NCI-H82 (cell line): ENCODE results near the gene EMILIN2.
"Not testable (repeated sequence)": the region's sequence is repeated elsewhere in the genome, so short reads cannot be mapped to it uniquely, and the experiment has no call there.

ENCODE experiments used
- DNase-seq: peaks from one replicate; lab custom pipeline; 2025; lab: John Stamatoyannopoulos, UW

EMILIN2 gene

DNA sequence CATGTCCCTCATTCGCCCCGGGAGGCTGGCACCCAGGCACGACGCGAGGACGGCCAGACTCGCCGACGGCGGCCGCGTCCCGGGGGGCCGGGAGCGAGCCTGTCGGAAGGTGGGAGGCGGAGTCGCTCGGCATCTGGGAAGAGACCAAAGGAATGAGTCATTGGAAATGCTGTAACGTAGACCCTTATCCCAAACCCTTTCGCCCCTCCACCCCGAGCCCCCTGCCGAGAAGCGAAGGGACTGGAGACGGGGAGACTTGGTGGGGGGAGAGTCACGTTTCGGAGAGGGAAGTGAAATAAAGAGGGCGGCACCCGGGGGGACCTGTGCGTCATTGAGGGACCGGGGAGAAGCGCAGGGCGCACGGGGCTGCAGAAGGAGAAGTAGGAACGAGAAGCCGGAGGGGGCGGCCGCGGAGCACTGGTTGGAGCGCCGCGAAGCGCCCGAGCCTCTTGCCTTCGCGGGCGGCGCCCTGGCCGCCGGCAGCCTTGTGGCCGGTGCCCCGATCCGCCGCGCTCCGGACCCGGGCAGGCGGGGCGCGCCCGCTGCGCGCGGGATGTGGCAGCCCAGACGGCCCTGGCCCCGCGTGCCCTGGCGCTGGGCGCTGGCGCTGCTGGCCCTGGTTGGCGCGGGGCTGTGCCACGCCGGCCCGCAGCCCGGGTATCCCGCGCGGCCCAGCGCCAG, at the start of gene EMILIN2:
Gene EMILIN2, plus strand, starts transcription at position 371 of the 681 bp plus-strand sequence. Its CDS starts 183 bp downstream, at position 554.
- no peak for DNase-seq

DNA sequence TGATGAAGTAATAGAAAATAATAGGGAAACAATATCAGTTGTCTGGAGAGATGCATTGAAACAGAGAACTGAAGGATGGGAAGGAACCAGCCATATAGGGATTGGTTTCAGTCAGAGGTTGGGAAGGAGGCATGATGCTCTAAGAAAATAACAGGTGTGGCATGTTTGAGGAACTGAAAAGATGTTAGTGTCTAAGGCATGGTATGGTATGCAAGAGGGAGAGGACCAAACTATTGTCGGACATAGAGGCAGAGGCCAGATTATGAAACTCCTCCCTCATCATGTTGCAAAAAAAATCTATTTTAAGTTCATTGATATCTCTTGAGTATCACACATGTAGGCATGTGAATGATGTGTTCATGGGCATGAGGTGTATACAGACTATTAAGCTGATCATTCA, 48.9 kb upstream of the EMILIN2 start:
- no peak for DNase-seq

DNA sequence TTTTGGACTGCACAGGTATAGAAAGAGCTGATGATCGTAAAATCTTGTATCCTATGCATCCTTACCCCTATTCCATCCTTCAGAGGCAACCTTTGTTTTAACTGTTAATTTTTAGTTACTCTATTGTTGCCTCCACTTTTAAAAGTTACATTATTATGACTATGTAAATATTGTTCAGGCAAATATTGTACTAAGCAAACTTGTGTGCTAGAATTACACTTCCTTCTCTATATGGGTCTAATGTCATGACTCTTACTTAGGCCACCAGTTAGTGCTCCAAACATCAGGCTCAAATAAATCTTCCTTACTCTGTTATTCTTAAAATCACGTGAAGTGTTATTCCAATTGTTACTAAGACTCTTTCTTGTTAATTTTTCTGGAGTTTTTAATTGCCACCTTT, 47.4 kb upstream of the EMILIN2 start:
- DNase-seq = no peak

DNA sequence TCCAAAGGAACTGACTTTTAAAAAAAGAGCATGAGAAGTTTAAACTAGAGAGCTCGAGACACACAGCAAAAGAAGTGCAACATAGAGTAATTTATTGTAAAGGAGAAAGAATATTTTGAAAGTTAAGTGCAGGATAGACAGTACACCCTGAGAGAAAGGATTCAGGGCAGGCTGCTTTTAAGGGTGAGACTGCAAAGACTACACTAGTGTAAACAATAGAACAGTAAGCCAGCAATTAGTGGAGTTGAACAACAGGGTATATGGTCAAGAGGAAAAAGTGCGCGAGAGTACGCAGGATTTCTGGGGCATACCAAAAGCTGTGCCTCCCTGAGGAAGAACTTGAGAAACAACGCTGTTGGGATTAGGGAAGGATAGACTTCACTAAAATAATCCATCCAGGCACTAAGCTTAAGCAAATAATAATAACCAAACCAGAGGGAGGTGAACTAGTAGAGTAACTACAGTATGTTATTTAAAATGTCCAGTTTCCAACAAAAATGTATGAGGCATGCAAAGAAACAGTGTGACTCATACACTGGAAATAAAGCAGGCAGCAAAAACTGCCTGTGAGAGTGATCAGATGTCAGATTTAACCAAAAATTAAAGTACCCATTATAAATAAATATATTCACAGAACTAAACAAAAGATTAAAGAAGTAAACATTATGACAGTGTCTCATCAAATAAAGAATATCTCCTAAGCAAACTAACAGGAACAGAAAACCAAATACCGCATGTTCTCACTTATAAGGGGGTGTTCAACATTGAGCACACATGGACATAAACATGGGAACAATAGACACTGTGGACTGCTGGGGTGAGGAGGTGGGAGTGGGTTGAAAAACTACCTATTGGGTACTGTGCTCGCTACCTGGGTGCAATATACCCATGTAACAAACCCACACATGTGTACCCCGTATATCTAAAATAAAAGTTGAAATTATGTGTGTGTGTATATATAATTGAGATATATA, 40.5 kb upstream of the EMILIN2 start:
- DNase-seq = peak; percentile 57

DNA sequence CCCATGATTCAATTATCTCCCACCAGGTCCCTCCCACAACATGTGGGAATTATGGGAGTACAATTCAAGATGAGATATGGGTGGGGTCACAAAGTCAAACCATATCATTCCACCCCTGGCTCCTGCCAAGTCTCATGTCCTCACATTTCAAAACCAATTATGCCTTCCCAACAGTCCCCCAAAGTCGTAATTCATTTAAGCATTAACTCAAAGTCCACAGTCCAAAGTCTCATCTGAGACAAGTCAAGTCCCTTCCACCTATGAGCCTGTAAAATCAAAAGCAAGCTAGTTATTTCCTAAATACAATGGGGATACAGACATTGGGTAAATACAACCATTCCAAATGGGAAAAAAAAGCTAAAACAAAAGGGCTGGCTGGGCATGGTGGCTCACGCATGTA, 38.2 kb upstream of the EMILIN2 start:
- DNase-seq = not testable (repeated sequence)

DNA sequence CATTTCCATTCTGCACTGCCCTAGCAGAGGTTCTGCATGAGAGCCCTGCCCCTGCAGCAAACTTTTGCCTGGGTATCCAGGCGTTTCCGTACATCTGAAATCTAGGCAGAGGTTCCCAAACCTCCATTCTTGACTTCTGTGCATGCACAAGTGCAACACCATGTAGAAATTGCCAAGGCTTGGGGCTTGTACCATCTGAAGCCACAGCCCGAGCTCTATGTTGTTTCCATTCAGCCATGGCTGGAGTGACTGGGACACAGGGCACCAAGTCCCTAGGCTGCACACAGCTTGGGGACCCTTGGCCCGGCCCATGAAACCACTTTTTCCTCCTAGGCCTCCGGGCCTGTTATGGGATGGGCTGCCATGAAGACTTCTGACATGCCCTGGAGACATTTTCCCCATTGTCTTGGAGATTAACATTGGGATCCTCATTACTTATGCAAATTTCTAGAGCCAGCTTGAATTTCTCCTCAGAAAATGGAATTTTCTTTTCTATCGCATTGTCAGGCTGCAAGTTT, 37.1 kb upstream of the EMILIN2 start:
- DNase-seq = not testable (repeated sequence)

DNA sequence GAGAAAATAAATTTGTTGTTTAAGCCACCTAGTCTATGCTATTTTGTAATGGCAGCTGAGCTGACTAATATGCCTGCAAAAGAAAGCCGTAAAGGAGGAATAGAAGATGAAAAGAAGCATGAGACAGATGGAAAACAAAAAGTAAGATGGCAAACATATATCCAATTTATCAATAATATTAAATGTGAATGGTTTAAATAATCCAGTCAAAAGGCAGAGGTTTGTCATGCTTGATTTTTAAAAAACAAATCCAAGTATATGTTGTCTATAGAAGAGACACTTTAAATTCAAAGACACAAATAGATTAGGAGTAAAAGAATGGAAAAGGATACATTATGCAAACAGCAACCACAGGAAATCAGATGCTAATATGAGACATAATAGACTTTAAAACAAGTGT, 35.4 kb upstream of the EMILIN2 start:
- DNase-seq = no peak

DNA sequence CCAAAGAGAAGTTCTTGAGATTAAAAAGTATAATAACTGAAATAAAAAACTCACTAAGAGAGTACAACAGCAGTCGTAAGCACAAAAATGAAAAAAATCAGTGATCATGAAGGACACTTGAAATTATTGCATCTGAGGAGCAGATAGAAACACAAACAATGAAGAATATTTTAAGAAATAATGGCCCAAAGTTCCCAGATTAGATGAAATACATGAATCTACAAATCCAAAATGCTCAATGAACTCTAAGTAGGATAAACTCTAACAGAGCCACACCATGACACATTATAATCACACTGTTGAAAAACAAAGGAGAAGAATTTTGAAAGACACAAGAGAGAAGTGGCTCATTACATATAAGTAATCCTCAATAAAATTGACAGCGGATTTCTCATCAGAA, 31.9 kb upstream of the EMILIN2 start:
- DNase-seq = no peak

DNA sequence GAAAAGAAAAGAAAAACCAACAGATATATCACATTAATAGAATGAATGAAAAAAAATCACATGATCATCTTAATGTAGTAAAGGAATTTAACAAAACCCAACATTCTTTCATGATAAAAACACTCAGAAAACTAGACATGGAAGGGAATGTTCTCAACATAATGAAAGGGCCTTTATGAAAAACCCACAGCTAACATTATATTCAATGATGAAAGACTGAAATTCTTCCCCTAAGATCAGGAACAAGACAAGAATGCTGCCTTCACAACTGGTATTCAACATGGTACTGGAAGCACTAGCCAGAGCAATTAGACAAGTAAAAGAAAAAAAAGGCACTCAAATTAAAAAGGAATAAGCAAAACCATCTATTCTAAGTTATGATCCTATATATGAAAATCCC, 28.5 kb upstream of the EMILIN2 start:
- DNase-seq = no peak

DNA sequence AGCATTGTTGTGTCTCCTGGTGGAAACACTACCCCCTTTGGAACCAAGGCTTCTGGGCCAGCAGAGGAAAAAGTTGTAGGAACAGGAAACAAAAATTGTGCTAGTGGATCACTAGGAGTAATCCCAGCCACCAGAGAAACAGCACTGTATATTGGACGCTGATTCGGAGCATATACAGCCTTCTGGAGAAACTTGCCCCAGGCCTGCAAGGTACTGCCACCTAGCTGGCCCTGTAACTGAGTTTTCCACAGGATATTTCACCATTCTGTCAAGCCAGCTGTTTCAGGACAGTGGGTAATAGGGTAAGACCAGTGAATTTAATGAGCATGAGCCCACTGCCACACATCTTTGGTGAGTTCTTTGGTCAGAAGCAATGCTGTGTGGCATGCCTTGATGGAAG, 25.1 kb upstream of the EMILIN2 start:
- DNase-seq = no peak

DNA sequence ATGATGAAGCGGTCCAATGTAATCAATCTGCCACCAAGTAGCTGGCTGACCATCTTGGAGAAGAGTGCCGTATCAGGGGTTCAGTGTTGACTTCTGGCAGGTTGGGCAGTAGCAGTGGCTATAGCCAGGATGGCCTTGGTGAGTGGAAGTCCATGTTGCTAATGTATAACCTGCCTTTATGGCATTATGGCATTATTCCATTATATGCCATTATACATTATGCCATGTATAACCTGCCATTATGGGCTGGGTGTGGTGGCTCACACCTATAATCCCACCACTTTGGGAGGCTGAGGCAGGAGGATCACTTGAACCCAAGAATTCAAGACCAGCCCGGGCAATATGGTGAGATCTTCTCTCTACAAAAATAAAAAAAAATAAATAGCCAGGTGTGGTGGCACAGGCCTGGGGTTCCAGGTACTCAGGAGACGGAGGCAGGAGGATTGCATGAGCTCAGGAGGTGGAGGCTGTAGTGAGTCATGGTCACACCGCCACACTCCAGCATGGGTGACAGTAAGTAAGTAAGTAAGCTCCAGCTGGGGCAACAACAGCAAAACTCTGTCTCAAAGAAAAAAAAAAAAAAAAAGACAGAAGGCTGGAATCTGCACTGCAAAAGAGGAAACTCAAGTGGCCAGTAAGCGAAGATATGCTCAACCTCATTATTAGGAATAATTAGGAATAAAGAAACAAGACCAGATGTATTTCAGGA, 24.4 kb upstream of the EMILIN2 start:
- DNase-seq = no peak

DNA sequence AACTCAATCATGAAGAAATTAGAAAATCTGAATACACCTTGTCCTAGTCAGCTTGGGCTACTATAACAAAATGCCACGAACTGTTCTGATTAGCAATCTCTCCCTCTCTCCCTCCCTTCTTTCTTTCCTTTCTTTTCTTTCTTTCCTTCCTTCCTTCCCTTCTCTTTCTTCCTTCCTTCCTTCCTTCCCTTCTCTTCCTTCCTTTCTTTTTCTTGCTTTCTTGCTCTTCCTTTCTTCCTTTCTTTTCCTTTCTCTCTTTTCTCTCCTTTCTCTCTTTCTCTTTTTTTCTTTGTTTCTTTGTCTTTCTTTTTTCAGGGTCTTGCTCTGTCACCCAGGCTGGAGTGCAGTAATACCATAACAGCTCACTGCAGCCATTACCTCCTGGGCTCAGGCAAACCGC, 23.6 kb upstream of the EMILIN2 start:
- DNase-seq = no peak

DNA sequence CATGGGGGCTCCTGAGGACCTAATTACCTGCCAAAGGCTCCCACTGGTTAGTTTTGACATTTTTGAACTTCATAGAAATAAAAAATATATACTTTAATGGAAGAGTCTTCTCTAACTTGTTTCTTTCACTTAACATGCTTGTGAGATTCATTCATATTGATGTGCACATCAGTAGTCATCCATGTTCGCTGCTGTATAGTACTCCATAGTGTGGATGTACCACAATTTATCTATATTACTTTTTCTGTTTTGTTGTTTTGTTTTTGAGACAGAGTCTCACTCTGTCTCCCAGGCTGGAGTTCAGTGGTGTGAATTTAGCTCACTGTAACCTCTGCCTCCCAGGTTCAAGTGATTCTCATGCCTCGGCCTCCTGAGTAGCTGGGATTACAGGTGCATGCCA, 22.8 kb upstream of the EMILIN2 start:
- no peak for DNase-seq

DNA sequence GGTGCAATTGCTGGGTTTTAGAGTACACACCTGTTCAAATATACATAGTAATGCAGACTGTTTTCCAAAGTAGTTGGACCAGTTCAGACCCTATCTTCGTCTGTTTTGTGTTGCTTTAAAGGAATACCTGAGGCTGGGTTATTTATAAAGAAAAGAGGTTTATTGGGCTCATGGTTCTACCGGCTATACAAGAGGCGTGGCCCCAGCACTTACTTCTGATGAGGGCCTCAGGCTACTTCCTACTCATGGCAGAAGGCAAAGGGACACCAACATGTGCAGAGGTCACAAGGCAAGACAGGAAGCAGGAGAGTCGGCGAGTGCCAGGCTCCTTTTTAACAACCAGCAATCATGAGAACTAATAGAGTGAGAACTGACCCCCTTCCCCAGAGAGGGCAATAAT, 21.9 kb upstream of the EMILIN2 start:
- DNase-seq = no peak

DNA sequence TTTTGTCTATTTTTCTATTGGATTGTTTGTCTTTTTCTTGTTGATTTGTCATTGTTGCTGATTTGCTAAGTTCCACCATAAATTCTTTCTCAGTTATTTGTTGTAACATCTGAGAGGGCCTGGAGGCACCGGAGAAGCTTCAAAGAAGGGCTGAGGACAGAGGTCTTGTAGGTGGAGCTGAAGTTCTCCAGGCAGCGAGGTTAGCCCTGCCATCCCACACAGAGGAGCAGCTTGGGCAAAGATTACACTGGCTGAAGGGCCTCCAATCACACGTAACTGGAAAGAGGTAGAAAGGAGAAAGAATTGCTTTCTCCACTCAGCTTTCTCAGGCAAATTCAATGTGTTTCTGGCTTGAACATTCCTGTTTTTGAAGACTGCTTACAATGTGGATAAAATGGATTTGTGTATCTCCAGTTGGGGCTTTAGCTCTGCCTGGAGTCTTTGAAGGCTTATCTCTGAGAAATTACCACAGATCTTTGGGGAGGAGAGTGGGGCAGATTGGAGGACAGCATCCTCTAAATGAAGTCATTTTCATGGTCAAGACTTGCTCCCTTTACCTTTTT, 21.1 kb upstream of the EMILIN2 start:
- no peak for DNase-seq

DNA sequence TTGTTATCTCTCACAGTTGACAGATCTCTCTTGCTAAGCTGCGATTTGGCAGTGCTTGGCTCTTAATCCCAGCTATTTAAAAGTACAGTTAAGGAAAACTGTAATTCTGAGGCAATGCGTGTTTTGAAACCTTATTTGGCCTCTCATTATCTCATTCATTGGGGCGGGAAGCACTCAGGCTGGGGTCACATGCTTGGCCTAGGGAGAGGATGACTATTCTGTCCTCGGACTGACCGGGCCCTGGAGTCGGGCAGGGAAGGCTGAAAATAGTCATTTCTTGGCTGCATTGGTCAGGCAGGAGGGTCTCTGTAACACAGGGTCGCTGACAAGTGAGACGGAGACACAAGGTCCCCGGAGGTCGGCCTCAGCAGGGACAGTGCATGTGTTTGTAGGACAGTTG, 20.2 kb upstream of the EMILIN2 start:
- DNase-seq = no peak

DNA sequence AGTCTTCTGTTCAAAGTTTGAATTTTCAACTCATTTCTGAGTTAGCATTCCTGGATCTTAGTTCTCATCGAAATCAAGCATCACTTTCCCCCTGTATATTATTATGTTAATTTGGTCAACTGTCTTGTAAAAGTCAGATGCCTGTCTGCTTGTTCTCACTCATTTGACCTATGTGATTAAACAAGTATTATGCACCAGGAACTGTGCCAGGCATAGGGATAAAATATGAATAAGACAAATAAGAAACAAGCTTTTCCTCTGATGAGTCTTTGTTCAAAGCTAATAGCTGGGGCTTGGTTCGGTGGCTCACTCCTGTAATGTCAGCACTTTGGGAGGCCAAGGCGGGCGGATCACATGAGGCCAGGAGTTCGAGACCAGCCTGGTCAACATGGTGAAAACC, 19.7 kb upstream of the EMILIN2 start:
- DNase-seq = no peak

DNA sequence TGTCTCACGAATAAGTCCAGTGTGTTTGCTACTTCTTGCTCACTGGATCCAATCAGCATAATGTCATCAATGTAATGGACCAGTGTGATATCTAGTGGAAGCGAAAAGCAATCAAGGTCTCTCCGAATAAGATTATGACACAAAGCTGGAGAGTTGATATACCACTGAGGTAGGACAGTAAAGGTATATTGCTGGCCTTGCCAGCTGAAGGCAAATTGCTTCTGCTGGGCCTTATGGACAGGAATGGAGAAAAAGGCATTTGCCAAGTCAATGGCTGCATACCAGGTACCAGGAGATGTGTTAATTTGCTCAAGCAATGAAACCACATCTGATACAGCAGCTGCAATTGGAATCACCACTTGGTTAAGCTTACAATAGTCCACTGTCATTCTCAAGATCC, 10.7 kb upstream of the EMILIN2 start:
- DNase-seq = not testable (repeated sequence)

DNA sequence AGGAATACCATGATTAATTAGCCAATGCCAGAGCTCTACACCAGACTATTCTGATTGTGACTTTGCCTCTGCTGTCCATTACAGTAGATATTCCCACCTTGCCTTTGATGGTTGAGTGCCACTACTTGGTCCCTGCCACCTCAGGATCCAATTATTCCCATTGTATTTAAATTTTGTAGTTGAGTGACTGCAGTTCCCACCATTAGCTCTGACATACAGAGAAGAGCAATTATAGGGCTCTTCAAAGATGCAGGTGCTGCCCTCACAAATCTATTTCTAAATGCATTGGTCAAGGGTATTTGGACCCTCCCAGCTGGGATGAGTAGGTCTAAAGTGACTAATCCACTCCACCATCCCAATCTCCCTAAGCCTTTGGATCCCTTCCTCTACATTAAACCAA, 9.5 kb upstream of the EMILIN2 start:
- DNase-seq = not testable (repeated sequence)

DNA sequence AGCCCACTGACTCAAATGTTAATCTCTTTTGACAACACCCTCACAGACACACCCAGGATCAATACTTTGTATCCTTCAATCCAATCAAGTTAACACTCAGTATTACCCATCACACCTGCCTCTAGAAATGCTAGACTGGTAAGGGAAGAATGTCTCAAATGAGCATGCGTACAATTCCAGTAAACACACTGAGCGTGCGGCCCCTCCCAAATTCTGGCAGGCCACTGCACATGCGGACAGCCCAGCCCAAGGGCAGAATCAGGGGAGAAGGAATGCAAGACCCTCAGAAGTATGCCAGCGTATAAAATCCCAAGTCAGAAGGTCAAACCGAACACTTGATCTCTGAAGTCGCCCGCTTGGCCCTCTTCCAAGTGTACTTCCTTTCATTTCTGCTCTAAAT, 7.6 kb upstream of the EMILIN2 start:
- DNase-seq = no peak

DNA sequence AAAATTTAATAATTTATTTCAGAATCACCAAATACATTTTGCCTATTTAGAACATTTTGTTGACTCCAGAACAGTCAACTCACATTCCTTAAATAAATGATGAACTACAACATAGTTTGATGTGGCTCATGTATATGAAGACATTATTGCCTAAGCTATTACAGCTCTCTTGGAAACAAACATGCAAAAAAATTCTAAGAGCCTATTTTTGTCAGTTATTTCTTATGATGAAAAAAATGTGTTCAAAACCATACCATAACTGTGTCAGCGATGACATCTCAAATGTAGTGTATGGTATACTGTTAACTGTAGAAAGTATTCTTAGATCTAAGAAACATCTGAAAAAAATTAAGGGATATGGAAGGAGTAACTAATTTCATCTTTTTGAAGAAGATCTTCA, 6.3 kb upstream of the EMILIN2 start:
- no peak for DNase-seq

DNA sequence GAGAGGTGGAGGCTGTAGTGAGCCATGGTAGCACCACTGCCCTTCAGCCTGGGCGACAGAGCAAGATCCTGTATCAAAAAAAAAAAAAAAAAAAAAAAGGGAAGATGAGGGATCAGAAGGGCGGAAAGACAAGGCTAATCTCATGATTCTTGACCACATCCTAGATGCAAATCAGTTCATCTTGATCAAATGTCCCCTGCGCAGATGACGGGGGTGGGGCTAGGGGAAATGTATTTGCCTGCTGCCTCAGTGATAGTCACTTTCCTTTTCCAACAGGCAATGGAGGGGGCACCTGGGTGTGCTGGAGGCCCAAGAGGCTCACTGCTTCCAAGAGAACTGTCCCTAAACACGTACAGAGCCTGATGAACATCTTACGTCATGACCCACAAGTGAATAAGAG, 3.7 kb upstream of the EMILIN2 start:
- DNase-seq = no peak
